Caco-2 (cell line): ENCODE results near the gene PCSK5. TPM values are rescaled to one million over a fixed set of nuclear protein-coding genes. Genes with fewer than 3 reads are reported as not detected.

Experiments
- BruUV-seq: library from RNA; stranded (reverse); fragments of 400-500 nt; replicated peaks from 2 replicates; lab custom pipeline; 2021; lab: Mats Ljungman, UMichigan
- CTCF ChIA-PET: fragments of 300-600 bp; sonication (Branson Sonifier 250); formaldehyde crosslinking; loops from one replicate; lab custom pipeline; 2022; ENCODE audit warnings: antibody characterized with exemption; lab: Charles Lee
- POLR2A ChIA-PET: fragments of 300-600 bp; sonication (Branson Sonifier 250); formaldehyde crosslinking; loops from one replicate; lab custom pipeline; 2022; ENCODE audit warnings: antibody characterized with exemption; lab: Charles Lee
- DNase-seq, 2 experiments: peaks; one replicate each; pipeline versions ENCODE4 v3.0.0 to v3.0.0-alpha.2; 2020 to 2022
- H3K27me3 ChIP-seq: replicated peaks from 2 replicates; pipeline ENCODE4 v1.6.0; 2011; ENCODE audit warnings: low read length; ENCODE audit not compliant: control insufficient read depth, insufficient read depth
- H3K36me3 ChIP-seq: 2 replicates; pipeline ENCODE4 v1.5.1; 2011; ENCODE audit warnings: low read length; ENCODE audit not compliant: control insufficient read depth, insufficient read depth
- H3K4me1 ChIP-seq: fragments of 250-450 bp; sonication (Bioruptor Pico); 2 replicates; pipeline ENCODE4 v1.5.1; 2020; ENCODE audit warnings: mild to moderate bottlenecking
- H3K4me3 ChIP-seq: 2 replicates; pipeline ENCODE4 v1.5.1; 2011; ENCODE audit warnings: low read depth, mild to moderate bottlenecking, control low read depth, low read length
- H3K9me3 ChIP-seq: fragments of 250-450 bp; sonication (Bioruptor Pico); 2 replicates; pipeline ENCODE4 v1.5.1; 2020; ENCODE audit warnings: mild to moderate bottlenecking, moderate library complexity
- H3K27ac Mint-ChIP-seq: one replicate; pipeline ENCODE4 v1.8.0; 2022; ENCODE audit warnings: mixed read lengths; ENCODE audit not compliant: unreplicated experiment
- H3K27me3 Mint-ChIP-seq: one replicate; pipeline ENCODE4 v1.8.0; 2022; ENCODE audit warnings: mixed read lengths; ENCODE audit not compliant: insufficient read depth, unreplicated experiment
- H3K36me3 Mint-ChIP-seq: one replicate; pipeline ENCODE4 v1.8.0; 2022; ENCODE audit warnings: mild to moderate bottlenecking, mixed read lengths; ENCODE audit not compliant: insufficient read depth, unreplicated experiment
- H3K4me1 Mint-ChIP-seq: one replicate; pipeline ENCODE4 v1.8.0; 2022; ENCODE audit warnings: low read depth, mixed read lengths; ENCODE audit not compliant: unreplicated experiment
- H3K4me3 Mint-ChIP-seq: one replicate; pipeline ENCODE4 v1.8.0; 2022; ENCODE audit warnings: mild to moderate bottlenecking, moderate library complexity, mixed read lengths; ENCODE audit not compliant: unreplicated experiment
- H3K9me3 Mint-ChIP-seq: one replicate; pipeline ENCODE4 v1.8.0; 2022; ENCODE audit warnings: mixed read lengths; ENCODE audit not compliant: unreplicated experiment
- CTCF ChIP-seq, 2 experiments: fragments of 200-600 bp in 1 of 2; IDR thresholded peaks; 1 replicate in 1 of 2; 2 replicates in 1 of 2; pipeline versions ENCODE4 v1.5.1 to v1.8.0; 2011 to 2022; ENCODE audit warnings: antibody characterized with exemption in 1 of 2, control low read depth in 1 of 2, inconsistent platforms in 1 of 2, low read depth in 1 of 2, low read length in 1 of 2, mild to moderate bottlenecking in 1 of 2, moderate library complexity in 1 of 2; ENCODE audit not compliant: insufficient read depth in 1 of 2, severe bottlenecking in 1 of 2, unreplicated experiment in 1 of 2
- intact Hi-C: fragments of 100-400 bp; cut with micrococcal nuclease; formaldehyde crosslinking; loops from one replicate; pipeline ENCODE4 v1.10.0; 2022; ENCODE audit not compliant: unreplicated experiment
- total RNA-seq: library from RNA; stranded (reverse); gene quantifications from 2 replicates; pipeline ENCODE4 v1.2.3, GENCODE V29; 2022

The PCSK5 gene
- total RNA-seq, 1 experiment from 2014 or later: 10.9 TPM

GRCh38 chr9:76403352-76403751 is 512.9 kb downstream of the PCSK5 start:
- no peaks in the 10 kb centered on the region for H3K4me1 ChIP-seq
- H3K4me1 Mint-ChIP-seq: no peaks in the 10 kb centered on the region
- H3K36me3 ChIP-seq: no peaks in the 10 kb centered on the region
- H3K36me3 Mint-ChIP-seq: no peaks in the 10 kb centered on the region
- no peaks in the 10 kb centered on the region for H3K9me3 Mint-ChIP-seq
- ChIA-PET CTCF (no interaction called here), POLR2A (no interaction called here)
- DNase-seq: no peak
- no peak overlapping the region for H3K4me3 ChIP-seq
- no peaks in the 10 kb centered on the region for H3K27me3 Mint-ChIP-seq
- H3K9me3 ChIP-seq: no peaks in the 10 kb centered on the region
- no peaks in the 10 kb centered on the region for H3K27me3 ChIP-seq
- peak in 1 of 2 experiments; percentile 11 for TF ChIP-seq CTCF (IDR thresholded peaks at IDR 0.05; ENCODE audit: insufficient read depth in 1 of 2, low read depth in 1 of 2, low read length in 1 of 2, severe bottlenecking in 1 of 2, unreplicated experiment in 1 of 2)
- BruUV-seq: no TSS peak
- H3K4me3 Mint-ChIP-seq: no peak overlapping the region
- intact Hi-C loops: loop anchor here (5.0 kb wide), 1 partner anchor 299 kb away; no protein-coding TSS in a partner anchor
- no peak overlapping the region for H3K27ac Mint-ChIP-seq

- no peaks in the 10 kb centered on the region for H3K36me3 ChIP-seq
- Mint-ChIP-seq H3K27ac (no peak overlapping the region), H3K36me3 (no peaks in the 10 kb centered on the region), H3K4me1 (no peaks in the 10 kb centered on the region), H3K27me3 (no peaks in the 10 kb centered on the region), H3K9me3 (no peaks in the 10 kb centered on the region), H3K4me3 (no peak overlapping the region)
- ChIA-PET CTCF (no interaction called here), POLR2A (no interaction called here)
- DNase-seq: no peak
- intact Hi-C loops: loop anchor here (5.0 kb wide), 1 partner anchor 298 kb away; no protein-coding TSS in a partner anchor
- TF ChIP-seq CTCF (IDR thresholded peaks at IDR 0.05; ENCODE audit: insufficient read depth in 1 of 2, low read depth in 1 of 2, low read length in 1 of 2, severe bottlenecking in 1 of 2, unreplicated experiment in 1 of 2): no peak
- no peaks in the 10 kb centered on the region for H3K9me3 ChIP-seq
- BruUV-seq: no TSS peak
- H3K4me1 ChIP-seq: no peaks in the 10 kb centered on the region
- H3K27me3 ChIP-seq: no peaks in the 10 kb centered on the region
- H3K4me3 ChIP-seq: no peak overlapping the region
Measured at GRCh38 chr9:76404401-76404800, 513.9 kb downstream of the PCSK5 start.

DNA sequence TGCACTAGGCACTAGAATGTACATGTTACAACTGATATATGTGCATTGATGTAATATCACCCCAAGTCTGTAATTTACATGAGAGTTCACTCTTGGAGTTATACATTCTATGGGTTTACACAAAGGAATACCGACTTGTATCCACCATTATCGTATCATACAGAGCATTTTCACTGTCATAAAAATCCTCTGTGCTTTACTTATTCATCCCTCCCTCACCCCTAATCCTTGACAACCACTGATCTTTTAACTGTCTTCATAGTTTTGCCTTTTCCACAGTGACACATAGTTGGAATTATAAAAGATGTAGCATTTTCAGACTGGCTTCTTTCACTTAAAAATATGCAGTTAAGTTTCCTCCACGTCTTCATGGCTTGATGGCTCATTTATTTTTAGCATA is 514.9 kb downstream of the PCSK5 start:
- no peaks in the 10 kb centered on the region for H3K36me3 ChIP-seq
- no peaks in the 10 kb centered on the region for H3K4me1 Mint-ChIP-seq
- H3K4me3 Mint-ChIP-seq: no peak overlapping the region
- H3K4me1 ChIP-seq: no peaks in the 10 kb centered on the region
- POLR2A ChIA-PET: no interaction called here
- no peaks in the 10 kb centered on the region for H3K36me3 Mint-ChIP-seq
- no peaks in the 10 kb centered on the region for H3K27me3 Mint-ChIP-seq
- no peaks in the 10 kb centered on the region for H3K9me3 ChIP-seq
- no peak overlapping the region for H3K4me3 ChIP-seq
- TF ChIP-seq CTCF (IDR thresholded peaks at IDR 0.05; ENCODE audit: insufficient read depth in 1 of 2, low read depth in 1 of 2, low read length in 1 of 2, severe bottlenecking in 1 of 2, unreplicated experiment in 1 of 2): no peak
- no TSS peak for BruUV-seq
- H3K9me3 Mint-ChIP-seq: no peaks in the 10 kb centered on the region
- CTCF ChIA-PET: no interaction called here
- no peak for DNase-seq
- H3K27me3 ChIP-seq: no peaks in the 10 kb centered on the region
- intact Hi-C loops: no loop called here
- H3K27ac Mint-ChIP-seq: no peak overlapping the region
